GM12874 (cell line): ENCODE results near the gene MPPED1.

Source experiments
- CTCF ChIP-seq: IDR thresholded peaks from 2 replicates; pipeline ENCODE4 v1.5.1; 2011; ENCODE audit warnings: low read depth, mild to moderate bottlenecking, control low read depth, low read length, moderate library complexity; ENCODE audit not compliant: insufficient read depth

Gene MPPED1

GRCh38 chr22:43428005-43428485, 16.2 kb downstream of the MPPED1 start:
- TF ChIP-seq CTCF, result no peak

GRCh38 chr22:43428521-43428920, 16.7 kb downstream of the MPPED1 start:
- TF ChIP-seq CTCF, result no peak

DNA sequence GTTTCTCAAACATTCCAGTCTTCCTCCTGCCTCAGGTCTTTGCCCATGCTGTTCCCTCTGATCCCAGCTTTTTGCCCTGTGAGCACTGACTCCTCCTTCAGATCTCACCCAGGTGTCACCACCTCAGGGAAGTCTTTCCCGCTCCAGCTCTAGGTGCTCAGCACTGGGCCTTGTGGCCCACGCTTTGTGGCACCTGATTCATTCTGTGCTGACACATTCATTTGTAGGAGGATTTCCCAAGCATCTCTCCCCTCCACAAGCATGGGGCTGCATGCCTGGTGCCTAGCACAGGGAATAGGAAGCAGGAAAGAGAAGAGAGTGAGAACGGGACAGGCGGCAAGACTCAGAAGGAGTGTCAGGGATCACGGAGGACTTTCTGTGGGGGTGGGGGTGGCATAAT, 17.6 kb downstream of the MPPED1 start:
- TF ChIP-seq CTCF, result no peak

GRCh38 chr22:43431808-43432554, 20.2 kb downstream of the MPPED1 start:
- TF ChIP-seq CTCF, result no peak

DNA sequence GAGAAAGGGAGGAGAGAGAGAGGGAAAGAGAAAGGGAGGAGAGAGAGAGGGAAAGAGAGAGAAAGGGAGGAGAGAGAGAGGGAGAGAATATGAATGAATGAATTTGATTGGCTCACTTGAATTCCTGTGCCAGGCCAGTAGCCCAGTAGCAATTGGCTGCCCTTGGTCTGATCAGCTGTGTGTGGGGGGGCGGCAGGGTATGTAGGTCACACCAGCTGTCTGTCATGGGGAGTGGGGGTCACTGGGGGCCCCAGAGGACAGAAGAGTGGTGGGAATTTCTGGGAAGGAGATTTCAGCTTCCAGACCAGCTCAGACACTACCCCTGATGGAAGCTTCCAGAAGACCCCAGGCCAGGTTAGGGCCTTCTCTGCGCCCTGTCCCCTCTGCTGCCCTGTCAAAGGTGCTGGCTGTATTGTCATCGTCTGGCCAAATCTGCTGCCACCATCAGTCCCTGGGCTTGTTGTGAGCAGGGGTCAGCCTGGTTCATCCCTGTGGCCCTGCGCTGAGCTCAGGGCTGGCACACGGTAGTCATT, 21.1 kb downstream of the MPPED1 start:
- TF ChIP-seq CTCF, result no peak

- TF ChIP-seq CTCF, result no peak
Observed at GRCh38 chr22:43433451-43434274, 21.8 kb downstream of the MPPED1 start.

- no peak for TF ChIP-seq CTCF
Observed at GRCh38 chr22:43434275-43434927, 22.6 kb downstream of the MPPED1 start.
